Uterus (tissue), 4 donors: ENCODE results near the gene SLC26A2. TPM values are rescaled to one million over a fixed set of nuclear protein-coding genes. Genes with fewer than 3 reads are reported as not detected.

Source experiments
- DNase-seq, 2 donors: peaks; one replicate each; pipeline ENCODE4 v3.0.0-alpha.2; 2019 to 2020
- H3K27ac ChIP-seq, 2 donors: fragments of 200-600 bp; sonication (generic); 1 replicate in 1 of 2; 2 replicates in 1 of 2; pipeline ENCODE4 v1.5.1; 2016 to 2018
- H3K27me3 ChIP-seq, 2 donors: fragments of 200-600 bp; sonication (generic); one replicate each; pipeline ENCODE4 v1.5.1; 2018 to 2019; ENCODE audit warnings: control low read depth in 1 of 2
- H3K36me3 ChIP-seq, 2 donors: fragments of 200-600 bp; sonication (generic); one replicate each; pipeline ENCODE4 v1.5.1; 2019; ENCODE audit warnings: control low read depth in 1 of 2
- H3K4me1 ChIP-seq, 2 donors: fragments of 200-600 bp; sonication (generic); one replicate each; pipeline ENCODE4 v1.5.1; 2018 to 2019; ENCODE audit warnings: control low read depth in 1 of 2
- H3K4me3 ChIP-seq, 2 donors: fragments of 200-600 bp; sonication (generic); 1 replicate in 1 of 2; 2 replicates in 1 of 2; pipeline ENCODE4 v1.5.1; 2018 to 2019; ENCODE audit warnings: mild to moderate bottlenecking in 1 of 2
- H3K9me3 ChIP-seq, 2 donors: fragments of 200-600 bp; sonication (generic); one replicate each; pipeline ENCODE4 v1.5.1; 2019; ENCODE audit warnings: control low read depth in 1 of 2
- POLR2A ChIP-seq, 2 donors: fragments of 450-650 bp; IDR thresholded peaks; one replicate each; pipeline ENCODE4 v1.6.1; 2016; ENCODE audit warnings: antibody characterized with exemption in 2 of 2, mild to moderate bottlenecking in 1 of 2, moderate library complexity in 1 of 2
- intact Hi-C: fragments of 100-400 bp; cut with DNase I; formaldehyde crosslinking; loops from one replicate; pipeline ENCODE4 v1.15.1; 2023; ENCODE audit warnings: low total_unique reads
- total RNA-seq, 4 donors: library from RNA; depleted of rRNA in 3 of 4; stranded (reverse); fragments of >200 nt in 3 of 4; gene quantifications; one replicate each; pipeline versions ENCODE4 v1.1.0 to v1.2.4, GENCODE V29; 2014 to 2023
- TF ChIP-seq, protein P1 (sequence below), 4 experiments: fragments of 200-600 bp in 2 of 4; fragments of 450-650 bp in 2 of 4; sonication (generic) in 2 of 4; IDR thresholded peaks; one replicate each; pipeline ENCODE4 v1.5.1; 2016 to 2019; ENCODE audit warnings: antibody characterized with exemption in 4 of 4, mild to moderate bottlenecking in 2 of 4, moderate library complexity in 1 of 4
- donor health status: DM: yes; HTN: yes; CAD: no.

SLC26A2 gene
- total RNA-seq, 4 donors from 2014 or later: 4.6 to 42.9 (median 15.6) TPM

GRCh38 chr5:150000256-150000989, 39.9 kb downstream of the SLC26A2 start, which contains the start of the genes HMGXB3 and TIGD6:
TSS of gene HMGXB3 (plus strand) at chr5:150000739. CDS start at chr5:150004853, 4,114 bp downstream.
TSS of gene TIGD6 (minus strand) at chr5:150000654. CDS start at chr5:149996348, 4,306 bp downstream.
- no peaks in the 10 kb centered on the region for H3K4me1 ChIP-seq
- peak; percentile 90 to 93 for DNase-seq
- H3K36me3 ChIP-seq: no peaks in the 10 kb centered on the region
- H3K27me3 ChIP-seq: no peaks in the 10 kb centered on the region
- peak within 1 kb of the TSS; percentile 87 for H3K27ac ChIP-seq
- peak; percentile 62 to 83 for TF ChIP-seq POLR2A (IDR thresholded peaks at IDR 0.05)
- TF ChIP-seq, protein P1, sequence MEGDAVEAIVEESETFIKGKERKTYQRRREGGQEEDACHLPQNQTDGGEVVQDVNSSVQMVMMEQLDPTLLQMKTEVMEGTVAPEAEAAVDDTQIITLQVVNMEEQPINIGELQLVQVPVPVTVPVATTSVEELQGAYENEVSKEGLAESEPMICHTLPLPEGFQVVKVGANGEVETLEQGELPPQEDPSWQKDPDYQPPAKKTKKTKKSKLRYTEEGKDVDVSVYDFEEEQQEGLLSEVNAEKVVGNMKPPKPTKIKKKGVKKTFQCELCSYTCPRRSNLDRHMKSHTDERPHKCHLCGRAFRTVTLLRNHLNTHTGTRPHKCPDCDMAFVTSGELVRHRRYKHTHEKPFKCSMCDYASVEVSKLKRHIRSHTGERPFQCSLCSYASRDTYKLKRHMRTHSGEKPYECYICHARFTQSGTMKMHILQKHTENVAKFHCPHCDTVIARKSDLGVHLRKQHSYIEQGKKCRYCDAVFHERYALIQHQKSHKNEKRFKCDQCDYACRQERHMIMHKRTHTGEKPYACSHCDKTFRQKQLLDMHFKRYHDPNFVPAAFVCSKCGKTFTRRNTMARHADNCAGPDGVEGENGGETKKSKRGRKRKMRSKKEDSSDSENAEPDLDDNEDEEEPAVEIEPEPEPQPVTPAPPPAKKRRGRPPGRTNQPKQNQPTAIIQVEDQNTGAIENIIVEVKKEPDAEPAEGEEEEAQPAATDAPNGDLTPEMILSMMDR (IDR thresholded peaks at IDR 0.05): peak in 3 of 4 experiments; percentile 11 to 34 (median 29)
- no peaks in the 10 kb centered on the region for H3K9me3 ChIP-seq
- intact Hi-C loops: no loop called here
- H3K4me3 ChIP-seq: peak within 1 kb of the TSS; percentile 61 to 81

- intact Hi-C loops: no loop called here
- no peaks in the 10 kb centered on the region for H3K4me1 ChIP-seq
- DNase-seq: peak in 1 of 2 donors; percentile 42
These were observed 40.6 kb downstream of the SLC26A2 start for GRCh38 chr5:150000990-150001659.

DNA sequence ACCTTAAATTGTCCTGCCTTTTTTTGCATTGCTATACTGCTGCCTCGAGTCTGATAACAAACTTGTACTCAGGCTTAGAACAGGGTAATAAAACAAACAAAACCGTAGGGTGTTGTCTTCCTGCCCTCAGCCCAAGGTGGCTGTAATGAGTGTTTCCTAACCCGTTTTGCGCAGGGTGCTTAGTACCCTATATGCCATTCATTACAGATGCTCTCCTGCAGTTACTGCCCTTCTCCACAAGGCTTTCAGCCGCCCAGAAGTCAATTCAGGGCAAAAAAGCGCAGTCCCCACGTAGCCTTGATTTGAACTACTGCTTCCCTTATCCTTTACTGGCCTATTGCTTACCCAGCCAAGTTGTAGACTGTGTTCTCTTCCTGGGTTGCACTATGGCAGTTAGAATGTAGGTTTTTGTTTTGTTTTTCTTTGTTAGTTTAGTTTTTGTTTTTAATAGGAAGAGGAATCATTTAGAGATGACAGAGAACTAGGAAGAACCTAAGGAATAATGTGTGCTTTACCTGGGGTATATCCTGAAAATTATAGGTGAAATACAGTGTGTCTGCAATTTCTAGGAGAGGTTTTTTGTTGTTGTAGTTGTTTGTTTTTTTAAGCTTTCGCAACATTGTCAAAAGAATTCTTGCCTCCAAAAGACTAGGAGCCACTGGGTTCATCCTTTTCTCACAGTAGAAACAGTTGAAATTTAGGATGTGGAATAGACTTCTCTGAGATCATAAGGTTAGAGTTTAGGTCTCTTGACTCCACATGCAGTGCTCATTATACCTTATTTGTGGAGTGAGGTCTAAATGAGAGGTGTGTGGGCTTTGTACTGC, 41.3 kb downstream of the SLC26A2 start:
- intact Hi-C loops: no loop called here
- no peaks in the 10 kb centered on the region for H3K36me3 ChIP-seq
- peak overlapping the region; percentile 61 to 81 for H3K4me3 ChIP-seq
- no peaks in the 10 kb centered on the region for H3K27me3 ChIP-seq
- DNase-seq: no peak
- TF ChIP-seq, protein P1 (IDR thresholded peaks at IDR 0.05): peak; percentile 30 to 55 (median 40)
- TF ChIP-seq POLR2A (IDR thresholded peaks at IDR 0.05): no peak
- H3K27ac ChIP-seq: peak overlapping the region; percentile 87
- H3K9me3 ChIP-seq: no peaks in the 10 kb centered on the region
- H3K4me1 ChIP-seq: no peaks in the 10 kb centered on the region

More at GRCh38 chr5:150000990-150001659, 40.6 kb downstream of the SLC26A2 start:
- peak overlapping the region; percentile 87 for H3K27ac ChIP-seq
- TF ChIP-seq POLR2A (IDR thresholded peaks at IDR 0.05): no peak
- TF ChIP-seq, protein P1 (IDR thresholded peaks at IDR 0.05): no peak
- H3K9me3 ChIP-seq: no peaks in the 10 kb centered on the region
- no peaks in the 10 kb centered on the region for H3K36me3 ChIP-seq
- H3K4me3 ChIP-seq: peak overlapping the region; percentile 61 to 81
- no peaks in the 10 kb centered on the region for H3K27me3 ChIP-seq

- no peak for DNase-seq
- no peaks in the 10 kb centered on the region for H3K27me3 ChIP-seq
- no peaks in the 10 kb centered on the region for H3K9me3 ChIP-seq
- no peak overlapping the region for H3K4me3 ChIP-seq
- no peak for TF ChIP-seq POLR2A (IDR thresholded peaks at IDR 0.05)
- TF ChIP-seq, protein P1 (IDR thresholded peaks at IDR 0.05): no peak
- no peaks in the 10 kb centered on the region for H3K36me3 ChIP-seq
- no peaks in the 10 kb centered on the region for H3K4me1 ChIP-seq
- intact Hi-C loops: no loop called here
- H3K27ac ChIP-seq: no peak overlapping the region
These were observed 45.8 kb downstream of the SLC26A2 start for GRCh38 chr5:150006318-150006717.
